HEK293 (cell line): ENCODE measurements around the gene PRG3.

Experiments
- CTCF ChIA-PET: fragments of 350-600 bp; formaldehyde crosslinking; extraction: SDS; loops from one replicate; lab custom pipeline; 2021; ENCODE audit warnings: antibody characterized with exemption; lab: Yijun Ruan, JAX
- POLR2A ChIA-PET: fragments of 300-600 bp; formaldehyde crosslinking; extraction: SDS; loops from one replicate; lab custom pipeline; 2020; ENCODE audit warnings: antibody characterized with exemption, inconsistent platforms; lab: Yijun Ruan, JAX
- H3K27ac ChIP-seq: fragments of 200-500 bp; sonication (Bioruptor generic); 2 replicates; pipeline ENCODE4 v1.5.1; 2014; ENCODE audit warnings: low read depth, low read length, control low read depth, inconsistent platforms; ENCODE audit errors: extremely low read depth
- H3K36me3 ChIP-seq, 2 experiments: fragments of 200-500 bp in 1 of 2; sonication (Bioruptor generic) in 1 of 2; 1 replicate in 1 of 2; 2 replicates in 1 of 2; pipeline ENCODE4 v1.5.1; 2014 to 2017; ENCODE audit warnings: inconsistent platforms in 2 of 2, low read length in 2 of 2; ENCODE audit not compliant: control insufficient read depth in 2 of 2, insufficient read depth in 1 of 2
- H3K4me1 ChIP-seq: fragments of 200-500 bp; sonication (Bioruptor generic); 2 replicates; pipeline ENCODE4 v1.5.1; 2014; ENCODE audit warnings: mild to moderate bottlenecking, low read length, inconsistent platforms; ENCODE audit not compliant: control insufficient read depth, insufficient read depth
- H3K4me3 ChIP-seq: 2 replicates; pipeline ENCODE4 v1.5.1; 2011; ENCODE audit warnings: low read depth, mild to moderate bottlenecking, control low read depth, low read length, moderate library complexity
- H3K9me3 ChIP-seq: fragments of 200-500 bp; sonication (Bioruptor generic); 2 replicates; pipeline ENCODE4 v1.5.1; 2014; ENCODE audit warnings: low read depth, low read length, inconsistent platforms; ENCODE audit not compliant: control insufficient read depth, insufficient read depth
- CTCF ChIP-seq: fragments of 450-650 bp; formaldehyde crosslinking; IDR thresholded peaks from 2 replicates; pipeline ENCODE4 v1.5.1; 2016; ENCODE audit warnings: missing biosample characterization, missing genetic modification characterization
- KLF16 ChIP-seq: fragments of 450-650 bp; formaldehyde crosslinking; IDR thresholded peaks from 2 replicates; pipeline ENCODE4 v1.5.1; 2017; ENCODE audit warnings: missing biosample characterization, missing genetic modification characterization
- KLF7 ChIP-seq: fragments of 450-650 bp; formaldehyde crosslinking; IDR thresholded peaks from 2 replicates; pipeline ENCODE4 v1.5.1; 2016; ENCODE audit warnings: missing biosample characterization, missing genetic modification characterization, borderline replicate concordance
- SCRT1 ChIP-seq: fragments of 450-650 bp; formaldehyde crosslinking; IDR thresholded peaks from 2 replicates; pipeline ENCODE4 v1.5.1; 2016; ENCODE audit warnings: missing biosample characterization, missing genetic modification characterization, borderline replicate concordance
- YY2 ChIP-seq: fragments of 450-650 bp; formaldehyde crosslinking; IDR thresholded peaks from 2 replicates; pipeline ENCODE4 v1.5.1; 2016; ENCODE audit warnings: missing biosample characterization, missing genetic modification characterization
- ZBTB48 ChIP-seq: fragments of 450-650 bp; formaldehyde crosslinking; IDR thresholded peaks from 2 replicates; pipeline ENCODE4 v1.5.1; 2016; ENCODE audit warnings: missing biosample characterization, missing genetic modification characterization
- ZBTB7A ChIP-seq: fragments of 450-650 bp; formaldehyde crosslinking; IDR thresholded peaks from 2 replicates; pipeline ENCODE4 v1.5.1; 2016; ENCODE audit warnings: low read depth, missing biosample characterization, missing genetic modification characterization
- ZNF148 ChIP-seq: fragments of 450-650 bp; formaldehyde crosslinking; IDR thresholded peaks from 2 replicates; pipeline ENCODE4 v1.5.0; 2017; ENCODE audit warnings: missing biosample characterization, missing genetic modification characterization, borderline replicate concordance
- ZNF274 ChIP-seq, 2 experiments: fragments of 200-500 bp in 1 of 2; fragments of 450-650 bp in 1 of 2; sonication (Bioruptor generic) in 1 of 2; formaldehyde crosslinking in 1 of 2; IDR thresholded peaks; 2 replicates each; pipeline versions ENCODE4 v1.5.1 to v1.6.1; 2014 to 2016; ENCODE audit warnings: borderline replicate concordance in 1 of 2, inconsistent platforms in 1 of 2, low read length in 1 of 2, missing biosample characterization in 1 of 2, missing genetic modification characterization in 1 of 2
- ZNF292 ChIP-seq: fragments of 450-650 bp; formaldehyde crosslinking; IDR thresholded peaks from 2 replicates; pipeline ENCODE4 v1.5.1; 2016; ENCODE audit warnings: low read depth, missing biosample characterization, missing genetic modification characterization, borderline replicate concordance
- ZNF514 ChIP-seq: fragments of 450-650 bp; formaldehyde crosslinking; IDR thresholded peaks from 2 replicates; pipeline ENCODE4 v1.5.1; 2016; ENCODE audit warnings: missing biosample characterization, missing genetic modification characterization
- ZNF518A ChIP-seq: fragments of 450-650 bp; formaldehyde crosslinking; conservative IDR thresholded peaks from 2 replicates; pipeline ENCODE4 v1.5.1; 2016; ENCODE audit warnings: low read depth, missing biosample characterization, missing genetic modification characterization
- ZNF530 ChIP-seq: fragments of 450-650 bp; formaldehyde crosslinking; IDR thresholded peaks from 2 replicates; pipeline ENCODE4 v1.5.1; 2016; ENCODE audit warnings: low read depth, missing biosample characterization, missing genetic modification characterization
- ZNF660 ChIP-seq: fragments of 450-650 bp; IDR thresholded peaks from 2 replicates; pipeline ENCODE4 v1.5.1; 2018; ENCODE audit warnings: missing biosample characterization, mild to moderate bottlenecking, missing genetic modification characterization
- ZNF670 ChIP-seq: fragments of 450-650 bp; formaldehyde crosslinking; IDR thresholded peaks from 2 replicates; pipeline ENCODE4 v1.5.1; 2016; ENCODE audit warnings: missing biosample characterization, missing genetic modification characterization, low read depth
- ZNF792 ChIP-seq: fragments of 450-650 bp; formaldehyde crosslinking; IDR thresholded peaks from 2 replicates; pipeline ENCODE4 v1.5.1; 2016; ENCODE audit warnings: missing biosample characterization, missing genetic modification characterization
- ZNF843 ChIP-seq: fragments of 450-650 bp; formaldehyde crosslinking; IDR thresholded peaks from 2 replicates; pipeline ENCODE4 v1.5.1; 2016; ENCODE audit warnings: missing biosample characterization, missing genetic modification characterization

PRG3 gene

GRCh38 chr11:57407010-57407920, 26.3 kb upstream of the PRG3 start (continued):
- TF ChIP-seq ZNF530 (tag by site-specific recombination), result no peak
- no peak for TF ChIP-seq ZBTB48
- no peak for TF ChIP-seq ZNF843 (tag by site-specific recombination)

- ChIA-PET CTCF (interaction anchor here (0.6 to 1.0 kb wide), 3 partner anchors 50 to 157 kb away, joined by 3 to 6 read pairs (median 4); no protein-coding TSS in a partner anchor), POLR2A (interaction anchor here (0.6 kb wide), 1 partner anchor 69 kb away, joined by 4 read pairs; no protein-coding TSS in a partner anchor)
- H3K36me3 ChIP-seq, result no peaks in the 10 kb centered on the region
- no peaks in the 10 kb centered on the region for H3K9me3 ChIP-seq
- TF ChIP-seq YY2 (tag by site-specific recombination) (no peak), ZNF660 (tag by site-specific recombination) (no peak), KLF16 (tag by site-specific recombination) (no peak), ZBTB7A (tag by site-specific recombination) (no peak), KLF7 (no peak), CTCF (tag by site-specific recombination) (no peak), ZNF792 (tag by site-specific recombination) (no peak), ZNF514 (tag by site-specific recombination) (no peak)
- no peak overlapping the region for H3K27ac ChIP-seq
- no peaks in the 10 kb centered on the region for H3K4me1 ChIP-seq
- H3K4me3 ChIP-seq, result no peak overlapping the region
Observed at GRCh38 chr11:57406337-57406904, 25.5 kb upstream of the PRG3 start.

- ChIA-PET CTCF (interaction anchor here (0.6 to 1.0 kb wide), 2 partner anchors 51 to 55 kb away, joined by 4 read pairs; no protein-coding TSS in a partner anchor), POLR2A (no interaction called here)
- no peaks in the 10 kb centered on the region for H3K4me1 ChIP-seq
- TF ChIP-seq ZNF670 (tag by site-specific recombination) (no peak), ZNF274 (IDR thresholded peaks at IDR 0.05; ENCODE audit: low read length) (no peak), ZNF274 (tag by site-specific recombination; IDR thresholded peaks at IDR 0.05; ENCODE audit: borderline replicate concordance) (no peak), SCRT1 (tag by site-specific recombination) (no peak), ZNF518A (no peak), ZNF292 (no peak), ZNF148 (tag by site-specific recombination) (no peak)
- H3K36me3 ChIP-seq, result no peaks in the 10 kb centered on the region
- no peaks in the 10 kb centered on the region for H3K9me3 ChIP-seq
- H3K27ac ChIP-seq, result no peak overlapping the region
- H3K4me3 ChIP-seq, result no peak overlapping the region
Observed at GRCh38 chr11:57405271-57405860, 24.4 kb upstream of the PRG3 start.
